Measurements from ENCODE around the gene PLGRKT. TPM values are rescaled to one million over a fixed set of nuclear protein-coding genes. Genes with fewer than 3 reads are reported as not detected.
"Not testable (repeated sequence)": the region's sequence is repeated elsewhere in the genome, so short reads cannot be mapped to it uniquely, and the experiment has no call there.

The PLGRKT gene
- total RNA-seq, 2 donors from 2014 or later, result 55.9 to 56.2 TPM

- Histone ChIP-seq H3K27me3 (no peaks in the 10 kb centered on the region), H3K9me3 (no peaks in the 10 kb centered on the region), H3K4me1 (peaks cover 5% of the 10 kb centered on the region), H3K27ac (no peak overlapping the region), H3K9ac (ENCODE audit: low read depth in 2 of 2, low read length in 2 of 2) (no peak overlapping the region), H3K4me3 (no peak overlapping the region), H3K36me3 (no peaks in the 10 kb centered on the region)
- intact Hi-C loops (cut with DNase I), result no loop called here
- TF ChIP-seq CTCF (IDR thresholded peaks at IDR 0.05), result no peak
- no peak for DNase-seq
Observed at GRCh38 chr9:5355817-5356216, 81.9 kb downstream of the PLGRKT start.

DNA sequence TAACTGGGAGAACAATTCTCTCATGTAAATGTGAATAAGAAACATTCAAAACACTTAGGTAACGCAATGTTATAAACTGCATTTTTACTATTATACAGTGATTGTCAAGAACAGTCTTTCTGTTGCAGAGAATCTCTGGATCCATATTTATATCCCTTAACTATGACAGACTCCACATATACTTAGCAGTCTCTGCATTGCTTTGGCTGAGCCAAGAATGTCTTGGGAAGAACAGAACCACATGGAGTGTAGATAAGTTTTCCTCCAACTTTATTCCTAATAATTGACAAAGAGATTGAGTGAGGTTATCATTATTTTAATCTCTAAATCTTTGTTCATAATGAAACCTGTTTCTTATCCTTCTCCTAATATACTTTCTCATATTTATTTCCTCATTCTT lies 82.5 kb downstream of the PLGRKT start:
- TF ChIP-seq CTCF (IDR thresholded peaks at IDR 0.05), result no peak
- H3K36me3 ChIP-seq, result no peaks in the 10 kb centered on the region
- no peaks in the 10 kb centered on the region for H3K27me3 ChIP-seq
- H3K9me3 ChIP-seq, result no peaks in the 10 kb centered on the region
- DNase-seq, result no peak
- H3K9ac ChIP-seq (ENCODE audit: low read depth in 2 of 2, low read length in 2 of 2), result no peak overlapping the region
- no peak overlapping the region for H3K27ac ChIP-seq
- intact Hi-C loops (cut with DNase I), result no loop called here
- no peaks in the 10 kb centered on the region for H3K4me1 ChIP-seq
- no peak overlapping the region for H3K4me3 ChIP-seq

DNA sequence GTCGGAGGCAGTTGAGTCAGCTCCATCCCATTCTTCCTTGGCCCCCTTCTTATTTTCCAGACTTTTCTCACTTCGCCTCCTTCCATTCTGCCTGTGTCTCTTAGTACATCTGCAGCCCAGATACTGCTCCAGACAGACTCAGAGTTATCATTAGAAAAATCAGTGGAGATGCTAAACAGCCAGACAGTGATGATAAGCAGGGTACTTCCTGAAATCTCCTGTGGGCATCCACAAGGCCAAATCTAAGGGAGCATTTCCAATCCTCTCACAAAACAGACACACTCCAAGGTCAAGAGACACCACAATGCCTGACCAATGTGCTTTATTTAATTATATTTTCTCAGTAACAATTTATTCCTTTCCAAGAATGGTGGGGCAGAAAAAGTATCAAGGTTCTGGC lies 83.5 kb downstream of the PLGRKT start:
- Histone ChIP-seq H3K27me3 (no peaks in the 10 kb centered on the region), H3K4me3 (no peak overlapping the region), H3K4me1 (no peaks in the 10 kb centered on the region), H3K9me3 (no peaks in the 10 kb centered on the region), H3K9ac (ENCODE audit: low read depth in 2 of 2, low read length in 2 of 2) (no peak overlapping the region), H3K36me3 (no peaks in the 10 kb centered on the region), H3K27ac (no peak overlapping the region)
- TF ChIP-seq CTCF (IDR thresholded peaks at IDR 0.05), result no peak
- no peak for DNase-seq
- intact Hi-C loops (cut with DNase I), result no loop called here

- Histone ChIP-seq H3K27me3 (no peaks in the 10 kb centered on the region), H3K4me1 (no peaks in the 10 kb centered on the region), H3K27ac (no peak overlapping the region), H3K9me3 (no peaks in the 10 kb centered on the region), H3K9ac (ENCODE audit: low read depth in 2 of 2, low read length in 2 of 2) (no peak overlapping the region), H3K4me3 (no peak overlapping the region), H3K36me3 (no peaks in the 10 kb centered on the region)
- TF ChIP-seq CTCF (IDR thresholded peaks at IDR 0.05), result no peak
- no peak for DNase-seq
- intact Hi-C loops (cut with DNase I), result no loop called here
Observed at GRCh38 chr9:5352637-5353248, 85.0 kb downstream of the PLGRKT start.

DNA sequence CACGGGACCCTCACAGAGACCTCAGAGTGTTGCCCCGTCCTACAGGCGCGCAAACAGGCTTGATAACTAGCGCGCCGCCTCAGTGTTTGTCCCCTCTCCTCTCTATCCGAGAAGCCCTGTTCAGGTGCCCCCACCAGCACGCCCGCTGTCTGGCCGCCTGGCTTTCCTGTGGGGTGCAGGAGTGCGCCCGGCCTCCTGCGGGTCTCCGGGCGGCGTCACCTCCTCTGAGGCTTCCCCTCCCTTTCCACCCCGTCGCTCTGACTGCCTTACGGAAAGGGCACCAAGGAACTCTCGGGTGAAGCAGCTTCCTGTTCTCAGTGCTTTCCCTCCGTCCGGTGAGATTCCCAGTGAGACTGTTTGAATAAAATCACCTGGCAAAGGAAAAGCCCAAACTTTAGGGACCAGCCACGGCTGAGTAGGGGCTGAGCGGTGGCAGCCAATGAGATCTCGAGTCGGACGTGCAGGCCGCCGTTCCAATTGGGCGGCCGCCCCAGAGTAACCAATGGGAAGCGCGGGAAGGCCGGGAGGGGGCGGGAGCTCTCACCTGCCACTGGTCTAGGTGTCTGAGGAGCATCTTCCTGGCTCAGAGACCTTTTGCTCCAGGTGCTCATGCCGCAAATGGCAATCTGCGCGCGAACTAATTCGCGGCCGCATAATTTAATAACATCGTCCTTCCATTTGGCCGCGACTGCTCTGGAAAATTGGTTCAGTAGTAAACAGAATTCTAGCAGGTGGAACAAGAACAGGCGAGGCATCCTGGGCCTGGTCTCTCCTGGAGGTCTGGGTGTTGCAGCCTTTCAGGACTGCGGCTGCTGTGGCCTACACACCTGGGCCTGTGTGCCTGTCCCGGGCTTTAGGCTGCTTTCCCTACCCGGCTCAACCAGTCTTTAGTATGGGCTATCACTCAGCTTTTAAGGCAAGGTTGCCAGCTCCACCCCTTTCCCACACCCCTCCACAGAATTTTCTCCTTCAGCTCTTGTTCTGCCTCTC lies 98.4 kb downstream of the PLGRKT start, which contains the start of gene RLN1:
TSS of gene RLN1 (minus strand) at position 885 of the 990 bp plus-strand sequence. CDS start at position 755, 130 bp downstream.
- H3K27ac ChIP-seq; H3K4me3 ChIP-seq; H3K27me3 ChIP-seq; H3K9ac ChIP-seq (ENCODE audit: low read depth in 2 of 2, low read length in 2 of 2); DNase-seq; H3K9me3 ChIP-seq; intact Hi-C loops (cut with DNase I); H3K4me1 ChIP-seq; H3K36me3 ChIP-seq: not testable (repeated sequence)

All from colonic mucosa (tissue), 4 donors.